Adrenal gland (tissue), 12 donors: ENCODE results near the gene HGS. TPM values are rescaled to one million over a fixed set of nuclear protein-coding genes. Genes with fewer than 3 reads are reported as not detected.

Experiments
- DNase-seq, 7 donors: peaks; one replicate each; pipeline ENCODE4 v3.0.0-alpha.2; 2019 to 2020
- H3K27ac ChIP-seq, 5 donors: fragments of 200-600 bp; sonication (generic) in 4 of 5; 1 replicate in 3 of 5; 2 replicates in 2 of 5; pipeline versions ENCODE4 v1.5.1 to v1.8.0; 2016 to 2020; ENCODE audit warnings: mild to moderate bottlenecking in 1 of 5
- H3K27me3 ChIP-seq: fragments of 200-600 bp; 2 replicates; pipeline ENCODE4 v1.8.0; 2021
- H3K36me3 ChIP-seq, 2 donors: fragments of 200-600 bp; replicated peaks in 1 of 2; 1 replicate in 1 of 2; 2 replicates in 1 of 2; pipeline versions ENCODE4 v1.5.1 to v1.8.0; 2018 to 2022
- H3K4me1 ChIP-seq, 2 donors: fragments of 200-600 bp; replicated peaks in 1 of 2; 1 replicate in 1 of 2; 2 replicates in 1 of 2; pipeline versions ENCODE4 v1.5.1 to v1.8.0; 2018 to 2021
- H3K4me3 ChIP-seq, 4 donors: fragments of 200-600 bp; sonication (generic) in 3 of 4; one replicate each; pipeline ENCODE4 v1.5.1; 2016 to 2018
- H3K9me3 ChIP-seq, 3 donors: fragments of 200-600 bp; sonication (generic) in 1 of 3; replicated peaks in 1 of 3; 1 replicate in 2 of 3; 2 replicates in 1 of 3; pipeline versions ENCODE4 v1.5.1 to v1.8.0; 2016 to 2021
- CTCF ChIP-seq, 6 experiments: fragments of 450-650 bp in 4 of 6; fragments of 200-600 bp in 2 of 6; sonication (generic) in 1 of 6; IDR thresholded peaks; 1 replicate in 5 of 6; 2 replicates in 1 of 6; pipeline versions ENCODE4 v1.5.1 to v1.8.0; 2016 to 2021; ENCODE audit warnings: antibody characterized with exemption in 6 of 6, mild to moderate bottlenecking in 2 of 6, moderate library complexity in 1 of 6
- POLR2A ChIP-seq, 2 donors: fragments of 450-650 bp; IDR thresholded peaks; one replicate each; pipeline ENCODE4 v1.6.1; 2017; ENCODE audit warnings: antibody characterized with exemption in 2 of 2, mild to moderate bottlenecking in 2 of 2, moderate library complexity in 1 of 2
- WGBS, 4 donors: extraction: QIAGEN DNeasy Blood & Tissue Kit in 2 of 4; methylation state at CpG; one replicate each; pipeline versions ENCODE4 v1.1.5 to v1.1.7; 2013 to 2017; 5-methylcytosine and 5-hydroxymethylcytosine counted together
- intact Hi-C, 2 donors: fragments of 100-400 bp; cut with DNase I; formaldehyde crosslinking; loops; one replicate each; pipeline versions ENCODE4 v1.14.1 to v1.15.0; 2022 to 2023
- polyA plus RNA-seq, 3 donors: library from polyadenylated mRNA; stranded (reverse); fragments of 200-250 nt in 2 of 3; fragments of 350-450 nt in 1 of 3; fragmentation: Illumina TruSeq in 1 of 3; extraction: RNeasy Lipid Tissue Mini Kit (QIAGEN cat#74804) in 1 of 3; gene quantifications; one replicate each; pipeline ENCODE4 v1.2.3, GENCODE V29; 2013 to 2014
- total RNA-seq, 9 donors: library from RNA; depleted of rRNA in 4 of 9; stranded (reverse); fragments of >200 nt in 4 of 9; fragments of 120-200 nt in 1 of 9; fragmentation: NEBNext Ultra II Directional in 1 of 9; extraction: Animal tissue kit (Norgen Biotek cat#: 25700) in 1 of 9; gene quantifications; one replicate each; pipeline versions ENCODE4 v1.1.0 to v1.2.4, GENCODE V29; 2013 to 2023
- donor health status: healthy with polysubstance abuse.
- donor health status: Bipolar disorder and iron deficiency.
- donor health status: DM: yes; HTN: yes; CAD: no.
- donor health status: DM: no; HTN: no; CAD: no.
- donor health status: DM: no; HTN: no; CAD: no.
- donor health status: DM: yes; HTN: yes; CAD: no.

Gene HGS
- total and polyA plus RNA-seq, 12 donors: 51.7 to 384 (median 104) TPM

GRCh38 chr17:81710514-81711308, 26.9 kb downstream of the HGS start:
- peak overlapping the region in 1 of 4 donors; percentile 26 for H3K4me3 ChIP-seq
- peak overlapping the region in 3 of 5 donors; percentile 69 to 86 (median 74) for H3K27ac ChIP-seq
- no peak for DNase-seq

GRCh38 chr17:81711814-81712467, 28.1 kb downstream of the HGS start, which contains the start of gene SLC25A10:
Gene SLC25A10, plus strand, starts transcription at chr17:81712284. Its CDS starts 143 bp downstream, at chr17:81712427.
- peak; percentile 90 to 94 (median 91) for DNase-seq

More at GRCh38 chr17:81710514-81711308, 26.9 kb downstream of the HGS start:
- TF ChIP-seq POLR2A (IDR thresholded peaks at IDR 0.05): no peak
- no peak for TF ChIP-seq CTCF (IDR thresholded peaks at IDR 0.05)
- Histone ChIP-seq H3K4me1 (peaks cover 15 to 31% of the 10 kb centered on the region in 2 donors), H3K9me3 (no peaks in the 10 kb centered on the region), H3K27me3 (no peaks in the 10 kb centered on the region), H3K36me3 (peaks cover 0 to 22% of the 10 kb centered on the region in 2 donors)
- intact Hi-C loops: no loop called here
- WGBS, 4 donors: 16 to 49% (median 26%) methylated on average over 7 to 29 of the region's 29 CpGs

GRCh38 chr17:81712468-81713003, 28.7 kb downstream of the HGS start:
- intact Hi-C loops: no loop called here
- H3K4me3 ChIP-seq: peak overlapping the region in 3 of 4 donors; percentile 32 to 91 (median 43)
- H3K27me3 ChIP-seq: no peaks in the 10 kb centered on the region
- peak in 3 of 7 donors; percentile 27 to 50 (median 35) for DNase-seq
- WGBS, 4 donors: 3 to 24% (median 4%) methylated on average over 5 to 41 of the region's 41 CpGs; no CpG with 5 or more reads in 1 of the 4 donors
- H3K4me1 ChIP-seq: peaks cover 15 to 32% of the 10 kb centered on the region in 2 donors
- TF ChIP-seq CTCF (IDR thresholded peaks at IDR 0.05): no peak
- no peak for TF ChIP-seq POLR2A (IDR thresholded peaks at IDR 0.05)
- peak overlapping the region in 2 of 5 donors; percentile 19 to 86 for H3K27ac ChIP-seq
- H3K36me3 ChIP-seq: peaks cover 0 to 4% of the 10 kb centered on the region in 2 donors
- no peaks in the 10 kb centered on the region for H3K9me3 ChIP-seq

More at GRCh38 chr17:81711814-81712467, 28.1 kb downstream of the HGS start, which contains the start of gene SLC25A10:
- peak within 1 kb of the TSS; percentile 13 to 86 (median 69) for H3K27ac ChIP-seq
- TF ChIP-seq CTCF (IDR thresholded peaks at IDR 0.05): peak in 2 of 6 experiments; percentile 12 to 35
- peak; percentile 34 to 83 for TF ChIP-seq POLR2A (IDR thresholded peaks at IDR 0.05)
- H3K4me1 ChIP-seq: peaks cover 15 to 32% of the 10 kb centered on the region in 2 donors
- WGBS, 4 donors: 0 to 1% (median 0%) methylated on average over 5 to 81 of the region's 89 CpGs
- no peaks in the 10 kb centered on the region for H3K27me3 ChIP-seq
- H3K36me3 ChIP-seq: peaks cover 0 to 10% of the 10 kb centered on the region in 2 donors
- intact Hi-C loops: no loop called here
- no peaks in the 10 kb centered on the region for H3K9me3 ChIP-seq
- peak within 1 kb of the TSS in 3 of 4 donors; percentile 32 to 91 (median 49) for H3K4me3 ChIP-seq
